ENCODE measurements around the gene CIITA. TPM values are rescaled to one million over a fixed set of nuclear protein-coding genes. Genes with fewer than 3 reads are reported as not detected.

Gene CIITA
- total RNA-seq, 1 donor from 2014 or later = 401 TPM

DNA sequence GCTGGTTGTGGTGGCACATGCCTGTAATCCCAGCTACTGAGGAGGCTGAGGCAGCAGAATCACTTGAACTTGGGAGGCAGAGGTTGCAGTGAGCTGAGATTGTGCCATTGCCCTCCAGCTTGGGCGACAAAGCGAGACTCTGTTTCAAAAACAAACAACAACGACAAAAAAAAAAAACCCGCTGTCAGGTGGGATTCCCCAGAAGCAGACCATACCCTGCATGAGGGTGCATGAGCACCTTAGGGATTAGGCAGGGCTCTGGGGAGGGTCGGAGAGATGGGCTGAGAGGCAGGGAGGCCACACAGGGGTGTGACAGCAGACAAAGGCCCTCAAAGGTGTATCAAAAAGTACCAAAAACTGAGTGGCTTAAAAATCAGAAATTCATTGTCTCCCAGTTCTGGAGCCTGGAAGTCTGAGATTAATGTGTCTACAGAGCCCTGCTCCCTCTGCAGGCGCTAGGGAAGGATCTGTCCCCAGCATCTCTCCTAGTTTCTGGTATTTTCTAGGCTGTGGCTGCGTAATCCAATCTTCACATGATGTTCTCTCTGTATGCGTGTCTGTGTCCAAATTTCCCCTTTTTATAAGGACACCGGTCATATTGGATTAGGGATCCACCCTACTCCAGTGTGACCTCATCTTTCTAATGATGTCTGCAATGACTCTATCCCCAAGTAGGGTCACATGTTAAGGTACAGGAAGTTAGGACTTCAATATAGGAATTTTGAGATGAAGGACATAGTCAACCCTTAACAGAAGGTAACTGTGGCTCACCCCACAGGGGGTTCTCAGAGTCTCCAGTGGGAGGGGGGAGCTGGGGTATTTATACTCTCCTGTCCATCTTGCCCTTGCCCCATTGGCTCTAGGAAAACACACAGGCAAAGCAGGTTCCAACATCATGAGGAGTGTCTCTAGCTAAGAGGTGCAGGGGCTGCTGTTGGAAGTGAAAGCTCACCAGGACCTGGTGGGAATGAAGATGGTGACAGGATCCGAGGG is 44.8 kb upstream of the CIITA start:
- ChIA-PET POLR2A (interaction anchor here (0.7 to 3.6 kb wide), 13 partner anchors 9 to 99 kb away, joined by 3 to 18 read pairs (median 4); partner anchors contain the start of genes CIITA and NUBP1), CTCF (no interaction called here)
- Mint-ChIP-seq H3K4me3 (peak overlapping the region; percentile 28), H3K4me1 (peaks cover 80% of the 10 kb centered on the region), H3K27me3 (no peaks in the 10 kb centered on the region), H3K36me3 (ENCODE audit: low read depth) (no peaks in the 10 kb centered on the region), H3K27ac (peak overlapping the region; percentile 75), H3K9me3 (no peaks in the 10 kb centered on the region)
- intact Hi-C loops (cut with micrococcal nuclease) = loop anchor here (1.0 to 2.0 kb wide), 3 partner anchors 19 to 36 kb away; no protein-coding TSS in a partner anchor
- ATAC-seq (ENCODE audit: low read depth) (peak; percentile 76), DNase-seq (no peak)
- TF ChIP-seq, protein P1, sequence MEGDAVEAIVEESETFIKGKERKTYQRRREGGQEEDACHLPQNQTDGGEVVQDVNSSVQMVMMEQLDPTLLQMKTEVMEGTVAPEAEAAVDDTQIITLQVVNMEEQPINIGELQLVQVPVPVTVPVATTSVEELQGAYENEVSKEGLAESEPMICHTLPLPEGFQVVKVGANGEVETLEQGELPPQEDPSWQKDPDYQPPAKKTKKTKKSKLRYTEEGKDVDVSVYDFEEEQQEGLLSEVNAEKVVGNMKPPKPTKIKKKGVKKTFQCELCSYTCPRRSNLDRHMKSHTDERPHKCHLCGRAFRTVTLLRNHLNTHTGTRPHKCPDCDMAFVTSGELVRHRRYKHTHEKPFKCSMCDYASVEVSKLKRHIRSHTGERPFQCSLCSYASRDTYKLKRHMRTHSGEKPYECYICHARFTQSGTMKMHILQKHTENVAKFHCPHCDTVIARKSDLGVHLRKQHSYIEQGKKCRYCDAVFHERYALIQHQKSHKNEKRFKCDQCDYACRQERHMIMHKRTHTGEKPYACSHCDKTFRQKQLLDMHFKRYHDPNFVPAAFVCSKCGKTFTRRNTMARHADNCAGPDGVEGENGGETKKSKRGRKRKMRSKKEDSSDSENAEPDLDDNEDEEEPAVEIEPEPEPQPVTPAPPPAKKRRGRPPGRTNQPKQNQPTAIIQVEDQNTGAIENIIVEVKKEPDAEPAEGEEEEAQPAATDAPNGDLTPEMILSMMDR (IDR thresholded peaks at IDR 0.05) = no peak

DNA sequence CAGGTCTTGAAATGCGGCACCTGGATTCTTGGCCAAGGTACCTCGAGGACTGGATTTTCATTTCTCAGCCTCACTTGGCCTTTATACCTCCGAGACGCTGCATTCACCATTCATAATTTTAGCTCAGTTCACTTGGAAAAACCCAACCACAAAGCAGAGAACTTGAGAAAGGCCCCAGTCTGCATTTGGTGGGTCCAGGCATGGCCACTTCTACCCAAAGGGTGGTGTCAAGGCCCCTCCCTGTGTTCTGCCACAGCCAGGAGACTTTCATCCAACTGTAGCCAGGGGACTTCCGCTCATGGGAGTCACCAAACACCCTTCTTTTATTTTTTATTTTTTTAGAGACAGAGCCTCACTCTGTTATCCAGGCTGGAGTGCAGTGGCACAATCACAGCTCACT is 43.7 kb upstream of the CIITA start:
- Mint-ChIP-seq H3K27me3 (no peaks in the 10 kb centered on the region), H3K4me1 (peaks cover 78% of the 10 kb centered on the region), H3K27ac (no peak overlapping the region), H3K36me3 (ENCODE audit: low read depth) (no peaks in the 10 kb centered on the region), H3K4me3 (no peak overlapping the region), H3K9me3 (no peaks in the 10 kb centered on the region)
- intact Hi-C loops (cut with micrococcal nuclease) = loop anchor here (2.0 kb wide), 1 partner anchor 18 kb away; no protein-coding TSS in a partner anchor
- POLR2A ChIA-PET = interaction anchor here (0.7 to 3.6 kb wide), 7 partner anchors 22 to 44 kb away, joined by 3 to 18 read pairs (median 4); partner anchors contain the start of gene CIITA
- CTCF ChIA-PET = no interaction called here
- TF ChIP-seq, protein P1 (IDR thresholded peaks at IDR 0.05) = no peak
- ATAC-seq (ENCODE audit: low read depth) (no peak), DNase-seq (no peak)

DNA sequence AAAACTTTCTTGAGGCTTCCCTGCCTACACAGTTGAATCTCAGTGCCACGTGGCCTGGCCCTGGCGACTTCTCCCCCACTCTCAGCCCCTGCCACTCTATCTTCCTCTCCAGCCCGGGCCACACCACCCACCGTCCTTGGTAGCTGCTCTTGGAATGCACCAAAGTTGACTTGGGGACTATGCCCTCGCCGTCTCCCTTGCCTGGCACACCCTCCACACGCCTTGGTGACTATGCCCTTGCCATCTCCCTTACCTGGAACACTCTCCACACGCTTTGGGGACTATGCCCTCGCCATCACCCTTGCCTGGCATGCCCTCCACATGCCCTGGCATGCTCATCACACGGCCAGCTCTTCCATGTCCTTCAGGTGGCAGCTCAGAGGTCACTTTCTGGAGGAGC is 42.9 kb upstream of the CIITA start:
- Mint-ChIP-seq H3K36me3 (ENCODE audit: low read depth) (no peaks in the 10 kb centered on the region), H3K9me3 (no peaks in the 10 kb centered on the region), H3K4me3 (no peak overlapping the region), H3K4me1 (peaks cover 70% of the 10 kb centered on the region), H3K27ac (no peak overlapping the region), H3K27me3 (no peaks in the 10 kb centered on the region)
- no peak for ATAC-seq (ENCODE audit: low read depth)
- ChIA-PET CTCF (interaction anchor here (1.3 kb wide), 1 partner anchor 81 kb away, joined by 3 read pairs; no protein-coding TSS in a partner anchor), POLR2A (interaction anchor here (0.6 to 3.6 kb wide), 7 partner anchors 21 to 424 kb away, joined by 3 to 18 read pairs (median 4); partner anchors contain the start of gene CIITA)
- no peak for DNase-seq
- intact Hi-C loops (cut with micrococcal nuclease) = no loop called here
- TF ChIP-seq, protein P1 (IDR thresholded peaks at IDR 0.05) = no peak

DNA sequence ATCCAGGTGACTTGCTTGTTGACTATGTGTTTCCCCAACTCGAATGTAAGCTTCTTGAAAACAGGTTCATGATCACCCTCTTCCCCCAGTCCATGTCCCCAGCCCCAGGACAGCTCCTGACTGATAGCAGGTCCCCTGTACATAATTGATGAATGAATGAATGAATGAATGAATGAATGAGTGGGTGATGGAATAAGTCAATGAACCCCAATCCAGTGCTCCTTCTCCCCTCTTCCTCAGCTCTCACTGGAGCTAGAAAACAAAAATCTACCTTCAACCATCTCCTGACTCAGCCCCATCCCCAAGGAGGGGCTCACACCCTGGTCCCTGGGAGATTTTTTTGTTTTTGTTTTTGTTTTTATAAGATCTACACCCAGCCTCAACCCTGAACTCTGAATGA is 42.2 kb upstream of the CIITA start:
- H3K27me3 Mint-ChIP-seq = no peaks in the 10 kb centered on the region
- H3K4me1 Mint-ChIP-seq = peaks cover 63% of the 10 kb centered on the region
- H3K36me3 Mint-ChIP-seq (ENCODE audit: low read depth) = no peaks in the 10 kb centered on the region
- no peak overlapping the region for H3K4me3 Mint-ChIP-seq
- no peak overlapping the region for H3K27ac Mint-ChIP-seq
- ChIA-PET POLR2A (interaction anchor here (0.6 to 3.6 kb wide), 8 partner anchors 21 to 424 kb away, joined by 3 to 18 read pairs (median 4); partner anchors contain the start of gene CIITA), CTCF (interaction anchor here (1.3 kb wide), 1 partner anchor 80 kb away, joined by 3 read pairs; no protein-coding TSS in a partner anchor)
- intact Hi-C loops (cut with micrococcal nuclease) = no loop called here
- ATAC-seq (ENCODE audit: low read depth) = no peak
- H3K9me3 Mint-ChIP-seq = no peaks in the 10 kb centered on the region
- TF ChIP-seq, protein P1 (IDR thresholded peaks at IDR 0.05) = no peak
- no peak for DNase-seq
